A673 (cell line): ENCODE data around the gene LYPLAL1.

Experiments used
- EZH2 ChIP-seq: fragments of 200-600 bp; sonication (generic); IDR thresholded peaks from 2 replicates; pipeline ENCODE4 v1.6.1; 2017; ENCODE audit warnings: borderline replicate concordance, low read depth, mild to moderate bottlenecking, mixed read lengths, antibody characterized with exemption, low read length; ENCODE audit not compliant: poor library complexity, severe bottlenecking
- TF ChIP-seq, protein P1 (sequence below): fragments of 300-800, 200-600 bp; sonication (generic); conservative IDR thresholded peaks from 2 replicates; pipeline ENCODE4 v1.5.1; 2017; ENCODE audit warnings: low read depth, mild to moderate bottlenecking, antibody characterized with exemption, low read length, moderate library complexity, mixed read lengths

DNA sequence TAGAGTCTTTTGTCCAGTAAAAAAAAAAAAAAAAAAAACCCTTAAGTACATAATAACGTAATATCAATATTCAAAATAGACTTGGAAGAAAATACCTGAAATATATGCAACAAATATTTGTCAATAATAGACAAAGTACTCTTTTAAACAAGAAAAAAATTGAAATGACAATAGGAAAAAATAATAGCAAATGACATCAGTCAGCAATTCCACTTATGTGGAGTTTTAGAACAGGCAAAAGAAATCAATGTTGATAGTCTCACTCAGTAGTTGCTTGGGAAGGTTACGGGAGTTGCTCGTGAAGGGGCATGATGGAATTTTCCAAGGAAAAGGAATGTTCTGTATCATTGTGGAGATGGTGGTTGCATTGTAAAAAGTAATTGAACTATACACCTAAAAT is 16.9 kb downstream of the LYPLAL1 start:
- TF ChIP-seq EZH2 = no peak
- TF ChIP-seq, protein P1, sequence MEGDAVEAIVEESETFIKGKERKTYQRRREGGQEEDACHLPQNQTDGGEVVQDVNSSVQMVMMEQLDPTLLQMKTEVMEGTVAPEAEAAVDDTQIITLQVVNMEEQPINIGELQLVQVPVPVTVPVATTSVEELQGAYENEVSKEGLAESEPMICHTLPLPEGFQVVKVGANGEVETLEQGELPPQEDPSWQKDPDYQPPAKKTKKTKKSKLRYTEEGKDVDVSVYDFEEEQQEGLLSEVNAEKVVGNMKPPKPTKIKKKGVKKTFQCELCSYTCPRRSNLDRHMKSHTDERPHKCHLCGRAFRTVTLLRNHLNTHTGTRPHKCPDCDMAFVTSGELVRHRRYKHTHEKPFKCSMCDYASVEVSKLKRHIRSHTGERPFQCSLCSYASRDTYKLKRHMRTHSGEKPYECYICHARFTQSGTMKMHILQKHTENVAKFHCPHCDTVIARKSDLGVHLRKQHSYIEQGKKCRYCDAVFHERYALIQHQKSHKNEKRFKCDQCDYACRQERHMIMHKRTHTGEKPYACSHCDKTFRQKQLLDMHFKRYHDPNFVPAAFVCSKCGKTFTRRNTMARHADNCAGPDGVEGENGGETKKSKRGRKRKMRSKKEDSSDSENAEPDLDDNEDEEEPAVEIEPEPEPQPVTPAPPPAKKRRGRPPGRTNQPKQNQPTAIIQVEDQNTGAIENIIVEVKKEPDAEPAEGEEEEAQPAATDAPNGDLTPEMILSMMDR = no peak
